Peyer's patch (tissue), 4 donors: ENCODE data around the gene ACO2.

ENCODE experiments used
- POLR2A ChIP-seq, 2 donors: fragments of 450-650 bp; IDR thresholded peaks; one replicate each; pipeline ENCODE4 v1.5.1; 2017; ENCODE audit warnings: antibody characterized with exemption in 2 of 2, mild to moderate bottlenecking in 2 of 2, moderate library complexity in 2 of 2
- TF ChIP-seq, protein P1 (sequence below), 6 experiments: fragments of 450-650 bp in 4 of 6; fragments of 200-600 bp in 2 of 6; sonication (generic) in 1 of 6; IDR thresholded peaks; one replicate each; pipeline ENCODE4 v1.5.1; 2017 to 2019; ENCODE audit warnings: antibody characterized with exemption in 6 of 6, mild to moderate bottlenecking in 3 of 6, moderate library complexity in 1 of 6

DNA sequence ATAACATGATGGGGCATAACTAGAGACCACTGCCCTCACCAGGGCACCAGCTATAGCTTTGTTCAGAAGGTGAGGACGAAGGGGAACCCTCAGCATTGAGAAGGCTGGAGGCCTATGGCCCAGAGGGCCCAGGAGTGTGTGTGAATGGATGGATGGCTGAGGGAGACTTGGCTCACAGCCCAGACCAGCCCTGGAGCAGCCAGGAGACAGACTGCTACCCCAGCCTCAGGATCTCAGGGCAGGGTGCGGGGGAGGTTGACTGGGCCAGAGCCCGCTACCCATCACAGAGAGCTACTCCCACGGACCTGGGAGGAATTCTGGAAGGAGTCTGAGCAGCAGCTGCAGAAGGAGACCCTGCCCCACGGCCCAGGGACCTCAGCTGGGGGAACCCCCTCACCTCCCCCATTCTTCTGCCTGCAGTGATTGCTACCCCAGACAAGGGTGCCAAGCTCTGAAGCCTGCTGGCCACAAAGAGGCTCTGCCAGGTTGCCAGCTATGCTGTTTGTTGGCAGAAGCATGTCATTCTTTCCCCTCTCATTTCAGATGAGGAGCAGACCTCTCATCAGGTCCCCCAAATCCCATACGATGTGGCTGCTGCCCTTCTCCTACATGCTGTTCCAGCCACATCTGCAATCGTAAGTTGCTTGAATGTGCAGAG, 86.5 kb downstream of the ACO2 start:
- no peak for TF ChIP-seq POLR2A (IDR thresholded peaks at IDR 0.05)
- TF ChIP-seq, protein P1, sequence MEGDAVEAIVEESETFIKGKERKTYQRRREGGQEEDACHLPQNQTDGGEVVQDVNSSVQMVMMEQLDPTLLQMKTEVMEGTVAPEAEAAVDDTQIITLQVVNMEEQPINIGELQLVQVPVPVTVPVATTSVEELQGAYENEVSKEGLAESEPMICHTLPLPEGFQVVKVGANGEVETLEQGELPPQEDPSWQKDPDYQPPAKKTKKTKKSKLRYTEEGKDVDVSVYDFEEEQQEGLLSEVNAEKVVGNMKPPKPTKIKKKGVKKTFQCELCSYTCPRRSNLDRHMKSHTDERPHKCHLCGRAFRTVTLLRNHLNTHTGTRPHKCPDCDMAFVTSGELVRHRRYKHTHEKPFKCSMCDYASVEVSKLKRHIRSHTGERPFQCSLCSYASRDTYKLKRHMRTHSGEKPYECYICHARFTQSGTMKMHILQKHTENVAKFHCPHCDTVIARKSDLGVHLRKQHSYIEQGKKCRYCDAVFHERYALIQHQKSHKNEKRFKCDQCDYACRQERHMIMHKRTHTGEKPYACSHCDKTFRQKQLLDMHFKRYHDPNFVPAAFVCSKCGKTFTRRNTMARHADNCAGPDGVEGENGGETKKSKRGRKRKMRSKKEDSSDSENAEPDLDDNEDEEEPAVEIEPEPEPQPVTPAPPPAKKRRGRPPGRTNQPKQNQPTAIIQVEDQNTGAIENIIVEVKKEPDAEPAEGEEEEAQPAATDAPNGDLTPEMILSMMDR (IDR thresholded peaks at IDR 0.05) = no peak
